HG03175 (cell line): ENCODE results near the gene SMIM5.
A peak's percentile ranks its signal among the peaks of the same experiment; 100 is the strongest.

ENCODE experiments used
- ATAC-seq: cut with Tn5 transposase; IDR thresholded peaks from one replicate; pipeline ENCODE4 v1.9.1; 2021; ENCODE audit warnings: mild to moderate bottlenecking, moderate library complexity; ENCODE audit not compliant: unreplicated experiment

Gene SMIM5

DNA sequence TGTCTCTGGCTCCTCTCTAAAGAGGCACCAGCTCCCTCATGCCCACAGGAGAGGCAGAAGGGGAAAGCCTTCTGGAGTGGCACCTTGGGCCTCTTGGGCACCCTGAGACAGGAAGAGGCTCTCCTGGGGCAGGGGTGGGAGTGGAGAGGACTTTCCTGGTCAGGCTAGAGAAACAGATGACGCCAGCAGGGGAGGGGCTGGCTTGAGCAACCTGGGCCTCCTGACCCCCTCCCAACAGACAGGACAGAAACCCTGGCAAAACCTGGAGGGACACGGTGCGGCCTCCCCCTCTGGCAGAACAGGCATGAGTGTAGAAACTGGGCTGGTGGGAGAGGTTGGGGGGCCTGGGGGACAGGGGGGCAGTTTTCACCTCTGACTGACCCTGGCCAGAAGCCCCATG, 6.1 kb downstream of the SMIM5 start:
- ATAC-seq = no peak

DNA sequence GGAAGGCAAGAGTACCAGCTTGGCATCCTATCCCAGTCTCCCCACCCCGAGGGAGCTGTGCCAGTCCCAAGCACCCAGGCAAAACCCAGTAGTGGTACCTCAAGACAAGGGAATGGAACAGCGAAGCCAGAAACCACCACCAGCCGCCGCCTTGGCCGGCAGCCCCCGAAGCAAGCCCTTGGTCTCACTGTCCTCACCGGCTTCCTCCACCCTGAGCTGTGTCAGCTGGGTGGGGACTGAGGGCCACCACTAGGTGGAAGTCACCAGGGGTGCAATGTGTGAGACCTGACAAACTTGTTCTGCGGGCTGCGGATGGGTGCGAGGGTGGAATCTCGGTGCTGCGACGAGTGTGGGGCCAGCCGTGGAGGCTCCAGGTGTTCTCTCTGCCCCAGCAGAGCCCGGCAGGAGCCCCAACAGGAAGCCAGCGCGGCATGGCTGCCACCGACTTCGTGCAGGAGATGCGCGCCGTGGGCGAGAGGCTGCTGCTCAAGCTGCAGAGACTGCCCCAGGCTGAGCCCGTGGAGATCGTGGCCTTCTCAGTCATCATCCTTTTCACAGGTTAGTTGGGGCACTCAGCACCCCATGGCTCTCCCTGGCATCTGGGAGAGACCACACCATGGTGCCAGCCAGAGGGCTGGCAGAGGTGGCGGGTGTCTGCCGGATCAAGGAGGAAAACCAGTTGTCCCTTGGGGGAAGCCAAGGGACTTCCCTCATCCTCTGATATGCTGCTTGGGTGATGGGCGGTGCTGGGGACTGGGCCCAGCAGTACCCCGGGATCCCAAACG, 6.7 kb downstream of the SMIM5 start:
- ATAC-seq = no peak

DNA sequence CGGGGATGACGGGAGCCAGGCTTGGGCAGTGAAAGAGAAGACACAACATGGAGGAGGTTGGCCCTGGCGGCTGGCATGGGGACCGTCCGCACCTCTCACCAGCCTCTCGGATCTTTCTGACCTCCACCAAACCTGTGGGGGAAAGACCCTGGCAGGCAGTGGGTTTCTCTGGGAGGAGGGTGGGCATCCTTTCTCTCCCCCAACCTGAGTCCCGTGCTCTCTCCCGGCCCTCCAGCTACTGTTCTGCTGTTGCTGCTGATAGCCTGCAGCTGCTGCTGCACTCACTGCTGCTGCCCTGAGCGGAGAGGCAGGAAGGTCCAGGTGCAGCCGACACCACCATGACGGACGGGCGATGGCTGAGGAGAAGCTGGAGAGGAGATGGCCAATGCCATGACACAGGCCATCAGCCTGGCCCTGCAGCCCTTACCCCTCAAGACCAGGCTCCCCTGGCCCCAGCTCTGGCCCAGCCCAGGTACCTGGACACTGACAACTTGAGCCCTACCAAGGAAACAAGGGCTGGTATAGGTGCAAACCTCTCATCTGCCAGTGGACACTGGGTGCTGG, 7.4 kb downstream of the SMIM5 start:
- no peak for ATAC-seq

DNA sequence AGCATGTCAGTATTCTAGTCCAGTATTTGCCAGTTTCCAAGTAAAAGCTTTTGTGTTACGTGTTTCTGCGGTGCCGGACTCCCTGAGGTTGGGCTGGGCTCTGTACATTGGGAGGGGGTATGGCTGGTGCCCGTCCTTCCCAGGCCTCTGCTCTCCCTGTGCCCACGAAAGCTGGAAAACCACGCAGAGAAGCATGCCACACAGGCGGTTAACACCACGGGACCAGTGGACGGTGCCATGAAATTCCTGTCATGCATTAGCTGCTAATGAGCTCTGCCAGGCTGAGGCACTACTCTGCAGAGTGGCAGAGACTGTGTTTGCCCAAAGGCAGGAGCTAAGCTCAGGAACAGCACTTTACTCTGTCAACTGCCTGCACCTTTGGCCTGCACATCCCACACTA, 8.1 kb downstream of the SMIM5 start:
- no peak for ATAC-seq

DNA sequence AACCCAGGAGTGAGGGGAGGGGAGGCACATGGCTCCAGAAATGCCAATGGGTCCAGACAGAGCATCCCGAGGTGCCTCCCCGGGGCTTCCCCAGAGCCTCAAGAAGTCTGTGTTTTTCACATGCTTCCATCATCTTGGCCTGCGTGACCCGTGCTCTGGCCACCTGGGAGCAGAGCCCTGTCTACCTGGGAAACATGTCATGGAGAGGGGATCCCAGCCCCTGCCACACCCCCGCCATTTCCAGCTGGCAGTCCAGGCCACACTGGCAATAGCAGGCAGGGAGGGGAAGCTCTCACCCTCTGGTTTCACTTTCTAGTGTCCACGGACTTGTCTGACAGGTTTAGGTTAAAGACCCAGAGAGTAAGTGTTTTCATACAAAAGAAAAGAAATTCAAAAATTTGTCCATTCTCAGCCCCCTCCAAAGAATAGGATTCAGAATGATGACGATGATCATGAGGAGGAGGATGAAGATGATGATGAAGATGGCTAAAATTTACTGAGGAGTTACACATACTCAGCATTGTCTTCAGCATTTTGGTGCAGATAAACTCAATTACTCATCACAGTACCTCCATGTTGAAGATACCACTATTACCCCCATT, 9.0 kb downstream of the SMIM5 start:
- no peak for ATAC-seq

DNA sequence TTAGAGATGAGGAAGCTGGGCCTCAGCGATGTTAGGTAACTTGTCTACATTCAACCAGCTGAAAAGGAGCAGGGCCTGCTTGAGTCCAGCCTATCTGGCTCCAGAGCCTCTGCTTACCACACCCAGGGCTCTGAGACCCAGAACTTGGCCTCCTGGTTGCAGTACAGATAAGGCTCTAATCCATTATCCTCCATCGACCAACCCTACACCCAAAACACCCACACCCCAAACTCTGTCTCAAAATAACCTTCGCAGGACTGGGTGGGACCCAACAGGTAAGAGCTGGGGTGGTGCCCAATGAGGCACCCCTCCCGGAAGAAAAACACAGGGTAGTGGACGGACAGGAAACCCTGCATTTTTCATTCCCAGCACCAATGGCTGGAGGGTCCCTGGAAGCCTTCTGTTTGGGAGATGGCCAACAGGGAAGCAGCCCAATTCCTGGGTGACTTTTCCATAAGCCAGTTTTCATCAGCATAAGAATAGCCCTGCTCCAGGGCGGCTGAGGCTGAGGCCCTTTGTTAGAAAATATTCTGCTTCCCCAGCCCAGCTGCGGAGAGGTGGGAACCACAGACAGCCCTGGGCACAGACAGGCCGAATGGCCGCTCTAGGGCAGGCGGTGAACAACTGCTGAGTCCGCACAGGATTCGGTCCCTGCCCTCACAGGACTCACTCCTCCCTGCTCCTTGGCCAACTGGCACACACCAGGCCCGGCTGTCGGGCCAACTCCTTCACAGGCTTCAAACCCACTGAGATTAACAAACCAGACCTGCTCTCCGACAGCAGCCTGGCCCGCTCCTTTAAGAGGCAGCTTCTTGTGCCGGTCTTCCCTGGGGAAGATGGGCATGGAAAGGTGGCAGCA, 9.8 kb downstream of the SMIM5 start:
- ATAC-seq = no peak

DNA sequence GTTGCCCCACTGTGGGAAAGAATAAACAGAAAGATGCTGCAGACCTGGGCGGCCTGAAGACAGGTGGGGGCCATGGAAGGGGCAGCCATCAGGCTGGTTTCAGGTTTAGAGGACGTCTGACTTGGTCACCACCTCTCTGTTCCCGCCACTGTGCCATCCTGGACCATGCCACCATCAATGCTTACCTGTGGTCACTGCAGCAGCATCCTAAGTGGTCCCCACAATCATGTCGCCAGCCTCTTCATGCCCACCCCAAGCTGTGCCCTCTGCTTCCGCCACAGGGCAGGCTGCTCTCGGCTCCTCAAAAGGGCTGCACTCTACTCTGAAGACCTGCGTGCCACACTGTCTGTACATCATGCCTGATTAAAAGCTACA, 10.4 kb downstream of the SMIM5 start:
- ATAC-seq = no peak

DNA sequence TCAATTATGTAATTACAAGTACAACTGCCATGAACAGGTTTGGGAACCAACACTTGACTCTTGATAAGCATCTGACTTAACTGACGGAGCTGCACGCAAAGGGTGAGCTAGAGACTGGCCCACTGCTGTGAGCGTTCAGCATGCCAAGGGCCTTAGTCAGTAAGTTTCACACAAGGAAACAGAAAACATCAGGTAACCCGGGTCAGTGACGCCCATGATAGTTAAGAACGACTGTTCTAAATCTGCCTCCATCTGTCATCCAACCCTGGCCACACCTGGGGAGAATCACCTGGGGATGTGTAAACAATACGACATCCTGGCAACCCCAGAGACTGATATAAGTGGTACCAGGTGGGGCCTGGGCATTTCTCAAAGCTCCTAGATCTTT, 12.3 kb downstream of the SMIM5 start:
- no peak for ATAC-seq

DNA sequence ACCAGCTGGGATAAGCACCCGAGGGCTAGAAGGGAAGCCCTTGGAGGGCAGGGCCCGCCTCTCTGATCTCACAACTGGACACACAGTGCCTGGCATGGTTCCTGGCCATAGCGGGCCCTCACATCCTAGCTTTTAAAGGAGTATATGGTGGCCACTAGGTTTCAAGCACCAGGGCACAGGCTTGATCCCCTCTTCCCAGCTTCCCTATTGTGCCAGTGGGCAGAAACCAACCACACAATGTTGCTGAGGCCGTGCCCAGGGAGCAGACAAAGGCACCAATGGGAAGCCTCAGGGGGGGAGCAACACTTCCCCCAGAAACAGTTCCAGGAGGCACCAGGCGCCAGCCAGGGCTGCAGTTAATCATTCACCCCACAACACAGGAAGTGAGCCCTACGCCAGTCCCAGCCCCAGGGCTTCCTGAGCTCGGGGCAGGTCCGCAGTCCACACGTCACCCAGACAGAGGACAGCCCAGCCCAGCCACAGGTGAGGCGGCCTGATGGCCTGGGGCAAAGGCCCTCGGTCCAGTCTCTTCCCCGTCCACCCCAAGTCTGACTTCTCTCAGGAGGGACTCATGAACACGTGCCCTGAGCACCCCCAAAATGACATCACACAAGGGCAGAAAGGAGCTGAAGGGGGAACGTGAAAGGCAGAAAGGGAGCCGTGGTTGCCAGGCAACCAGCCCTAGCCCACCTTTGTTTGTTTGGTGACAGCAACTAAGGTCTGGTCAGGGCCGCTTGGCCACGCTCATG, 12.8 kb downstream of the SMIM5 start:
- ATAC-seq = peak; percentile 87

DNA sequence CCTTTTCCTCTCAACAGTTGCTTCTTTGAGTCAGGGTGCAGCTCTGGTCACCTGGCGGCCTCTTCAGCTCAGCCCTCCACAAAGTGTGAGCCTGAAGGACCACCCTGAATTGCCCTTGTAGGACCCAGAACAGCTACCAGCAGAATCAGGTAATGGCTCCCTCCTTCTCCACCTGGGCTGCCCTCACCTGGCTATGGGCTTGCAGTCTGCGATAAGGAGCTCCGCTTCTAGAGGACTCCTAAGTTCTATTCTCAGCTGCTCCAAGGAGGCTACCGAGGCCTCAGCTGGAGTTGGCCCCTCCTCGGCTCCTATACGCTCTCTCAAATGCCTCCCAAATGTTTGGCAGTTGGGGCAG, 13.4 kb downstream of the SMIM5 start:
- peak; percentile 11 for ATAC-seq

DNA sequence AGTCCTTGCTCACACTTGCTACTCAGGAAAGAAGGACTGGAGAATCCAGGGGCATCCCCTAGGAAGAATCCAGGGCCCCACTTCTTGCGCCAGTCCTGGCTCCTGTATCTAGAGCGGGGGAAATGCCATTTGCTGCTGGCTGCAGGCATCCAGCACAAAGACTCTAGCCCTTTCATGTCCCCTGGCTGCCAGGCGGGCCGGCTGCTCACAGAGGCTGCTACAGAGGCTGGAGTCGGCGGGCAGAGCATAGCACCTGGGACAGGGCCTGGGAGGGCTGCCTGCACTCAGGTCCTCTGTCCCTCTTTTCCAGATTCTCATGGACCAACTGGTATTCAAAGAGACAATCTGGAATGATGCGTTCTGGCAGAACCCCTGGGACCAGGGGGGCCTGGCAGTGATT, 13.8 kb downstream of the SMIM5 start:
- no peak for ATAC-seq

DNA sequence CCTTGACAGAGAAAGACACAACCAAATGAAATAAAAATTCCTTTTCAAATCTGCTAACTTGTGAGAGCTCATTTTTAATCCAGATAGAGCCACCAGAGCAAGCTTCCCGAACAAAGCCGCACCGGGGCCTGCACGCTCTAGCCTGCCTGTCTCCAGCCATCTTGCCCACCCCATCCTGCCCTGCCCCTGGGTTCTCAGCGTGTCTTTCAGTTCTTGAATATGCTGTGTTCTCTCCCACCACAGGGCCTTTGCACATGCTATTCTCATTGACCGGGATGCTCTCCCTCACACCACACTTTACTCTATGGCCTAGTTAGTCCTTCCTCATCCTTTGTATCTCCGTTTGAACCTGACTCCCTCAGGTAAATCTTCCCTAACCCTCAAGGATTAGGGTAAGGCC, 14.7 kb downstream of the SMIM5 start:
- no peak for ATAC-seq

DNA sequence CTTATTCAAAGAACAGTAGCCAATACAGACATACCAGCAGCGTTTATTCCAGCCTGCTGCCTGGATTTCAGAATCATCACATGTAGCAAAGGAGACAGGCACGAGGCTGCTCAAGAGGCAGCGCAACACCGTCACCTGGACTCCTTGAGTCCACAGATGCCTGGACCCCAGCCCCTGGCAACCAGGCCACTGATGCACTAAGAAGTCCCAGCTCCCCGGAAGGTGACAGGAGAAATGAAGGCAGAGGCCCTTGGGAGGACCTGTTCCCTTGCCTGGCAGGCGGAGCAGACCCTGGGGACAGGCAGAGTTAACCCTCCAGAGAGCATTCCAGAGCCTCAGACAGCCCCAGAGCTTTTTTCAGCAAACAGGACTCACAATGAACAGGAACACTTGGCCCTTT, 16.5 kb downstream of the SMIM5 start:
- ATAC-seq = no peak

DNA sequence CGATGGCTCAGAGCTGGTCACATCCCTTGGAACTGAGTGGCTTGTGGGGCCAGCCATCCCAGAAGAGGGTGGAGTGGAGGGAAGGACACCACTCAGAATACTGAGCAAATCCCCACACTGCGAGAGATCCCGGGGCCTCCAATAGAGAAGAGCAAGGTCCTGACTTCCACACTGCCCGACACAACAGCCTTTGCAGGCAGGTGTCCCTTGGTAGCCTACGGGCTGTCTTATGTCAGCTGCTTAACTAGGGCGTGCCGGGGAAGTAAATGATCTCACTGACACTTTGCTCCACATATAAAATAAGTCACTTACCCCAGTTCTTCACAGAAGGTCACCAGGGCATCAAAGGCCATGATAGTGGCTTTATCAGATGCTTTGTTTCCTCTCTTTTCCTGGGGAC, 17.6 kb downstream of the SMIM5 start:
- ATAC-seq = no peak

DNA sequence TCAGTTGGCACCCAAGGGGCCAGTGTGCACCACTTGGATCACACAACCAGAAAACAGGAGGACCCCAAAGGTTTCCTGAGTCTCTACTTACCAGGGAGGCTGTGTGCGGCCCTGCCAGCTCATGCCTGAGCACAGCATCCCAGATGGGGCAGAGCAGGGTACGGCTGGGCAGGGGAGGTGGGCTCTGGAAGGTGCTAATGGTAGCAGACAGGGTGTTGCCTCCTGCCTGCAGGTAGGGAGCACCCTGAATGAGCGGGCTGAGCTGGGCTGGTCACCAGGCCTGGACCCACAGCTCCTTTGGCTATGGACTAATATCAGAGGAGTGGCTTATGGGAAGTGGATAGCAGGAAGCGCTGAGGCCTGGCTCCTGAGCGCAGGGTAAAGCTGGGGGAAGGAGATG, 19.1 kb downstream of the SMIM5 start:
- no peak for ATAC-seq

DNA sequence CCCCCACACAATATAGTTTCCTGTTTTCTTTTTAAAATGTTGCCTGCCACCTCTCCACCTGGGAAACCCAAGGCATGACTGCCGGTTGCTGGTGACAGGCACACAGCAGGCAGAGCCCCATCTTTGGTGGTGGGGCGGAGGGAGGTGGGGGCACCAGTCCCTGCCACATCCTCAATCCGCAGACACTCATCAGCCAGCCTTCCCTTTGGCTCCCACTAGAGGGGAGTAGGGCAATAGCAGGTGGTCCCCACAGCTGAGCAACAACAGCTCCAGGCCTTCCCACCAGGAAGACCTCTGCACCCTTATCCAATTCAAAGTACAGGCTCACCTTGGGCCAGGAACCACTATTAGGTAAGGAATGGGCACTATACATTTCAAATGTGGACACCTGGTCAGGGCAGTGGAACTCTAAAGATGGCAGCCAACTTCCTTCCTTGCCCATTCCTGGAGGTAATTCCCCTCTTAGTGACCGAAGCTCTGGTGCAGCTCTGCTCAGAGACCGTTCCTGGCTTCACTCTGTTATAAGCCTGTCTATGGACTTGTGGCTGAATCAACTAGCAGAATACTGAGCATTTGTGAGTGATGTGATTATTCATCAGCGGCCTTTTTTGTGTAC, 19.8 kb downstream of the SMIM5 start:
- no peak for ATAC-seq

DNA sequence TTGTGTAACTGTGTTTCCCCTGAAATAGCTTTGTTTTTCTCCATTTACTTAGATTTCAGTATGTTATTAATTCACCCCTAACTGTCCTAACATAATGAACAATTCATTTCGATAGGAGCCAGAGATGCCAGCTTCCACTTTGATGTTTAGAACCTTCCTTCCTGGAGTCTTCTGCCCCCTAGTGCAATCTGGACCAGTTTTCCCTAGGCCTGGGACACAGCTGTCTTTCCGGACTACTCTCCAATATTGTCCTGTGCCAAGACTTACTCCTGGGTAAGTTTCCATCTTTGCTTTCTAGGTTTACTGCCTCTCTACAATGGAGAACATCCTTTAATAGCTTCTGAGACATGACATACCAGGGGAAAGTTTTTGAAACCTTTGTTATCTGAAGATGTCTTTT, 20.9 kb downstream of the SMIM5 start:
- ATAC-seq = no peak

DNA sequence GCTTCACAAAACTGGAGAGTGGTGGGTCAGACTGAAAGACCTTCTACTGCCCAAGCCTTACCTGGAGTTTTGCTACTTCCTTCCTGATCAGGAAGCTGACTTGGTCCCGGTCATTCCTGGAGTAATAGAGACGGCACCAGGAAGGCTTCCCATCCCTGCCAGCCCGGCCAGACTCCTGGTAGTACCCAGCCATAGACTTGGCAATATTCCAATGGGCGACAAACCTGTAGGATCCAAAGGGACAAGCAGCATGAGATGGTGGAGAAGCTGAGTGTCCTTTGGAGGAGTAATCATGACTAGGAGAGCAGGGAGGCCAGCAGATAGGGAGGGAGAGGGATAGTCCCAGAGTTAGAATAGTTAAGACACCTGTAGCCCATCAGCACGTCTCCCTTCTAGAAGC, 25.0 kb downstream of the SMIM5 start:
- ATAC-seq = no peak

DNA sequence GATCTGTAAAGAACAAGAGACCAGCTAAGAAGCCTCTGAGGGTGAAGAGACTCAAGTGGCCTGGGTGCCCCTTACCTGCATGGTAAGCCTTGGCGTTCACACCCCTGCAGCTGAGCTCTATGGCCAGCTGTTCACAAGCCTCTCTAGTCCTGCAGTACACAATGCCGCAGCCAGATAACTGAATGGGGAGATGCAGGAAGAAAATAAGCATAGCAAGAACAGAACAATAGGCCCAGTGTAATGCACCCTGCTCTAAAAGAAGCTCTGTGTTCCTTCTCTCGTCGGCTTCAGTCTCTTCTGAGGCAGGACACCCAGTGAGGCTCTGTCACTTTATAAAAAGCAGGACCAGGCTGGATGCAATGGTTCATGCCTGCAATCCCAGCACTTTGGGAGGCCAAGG, 28.3 kb downstream of the SMIM5 start:
- ATAC-seq = no peak

DNA sequence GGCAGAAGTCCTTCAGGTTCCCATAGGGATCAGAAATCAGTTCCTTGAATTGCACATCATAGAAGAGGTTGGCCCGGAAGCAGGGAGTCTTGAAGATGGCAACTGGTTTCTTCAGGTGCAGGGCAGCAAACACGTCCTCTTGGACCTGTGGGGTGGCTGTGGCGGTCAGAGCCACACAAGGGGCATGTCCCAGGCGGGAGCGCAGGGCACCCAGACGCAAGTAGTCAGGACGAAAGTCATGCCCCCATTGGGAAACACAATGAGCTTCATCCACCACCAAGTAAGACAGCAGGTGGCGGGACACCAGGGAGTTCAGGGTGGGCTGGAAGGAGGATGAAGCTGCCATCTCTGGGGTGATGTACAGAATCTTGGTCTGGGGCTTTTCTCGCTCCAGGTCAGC, 29.3 kb downstream of the SMIM5 start:
- no peak for ATAC-seq

DNA sequence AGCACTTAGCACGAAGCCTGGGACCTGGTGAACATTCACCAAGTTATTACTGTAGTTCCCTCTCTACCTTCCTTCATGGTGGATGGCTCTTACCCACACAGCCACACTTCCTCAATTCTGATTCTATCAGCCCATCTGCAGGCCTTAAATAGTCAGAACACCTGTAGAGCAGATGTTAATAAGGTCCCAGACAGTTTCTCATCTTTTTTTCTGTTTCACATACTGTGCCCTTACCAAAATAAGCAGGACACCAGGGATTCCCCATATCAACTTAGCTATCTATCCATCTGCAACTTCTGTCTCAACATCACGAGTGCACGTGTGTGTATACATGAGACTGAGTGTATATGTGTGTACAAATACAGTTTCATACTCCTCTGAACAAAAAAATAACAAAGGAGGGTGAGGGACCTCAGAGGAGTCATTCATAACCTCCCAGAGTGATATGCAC, 30.9 kb downstream of the SMIM5 start:
- peak; percentile 56 for ATAC-seq
